Measurements from ENCODE around the gene DCDC2.
"Not testable (repeated sequence)": the region's sequence is repeated elsewhere in the genome, so short reads cannot be mapped to it uniquely, and the experiment has no call there.

The DCDC2 gene

GRCh38 chr6:24207413-24207812 lies 150.4 kb downstream of the DCDC2 start:
- DNase-seq: no peak

DNA sequence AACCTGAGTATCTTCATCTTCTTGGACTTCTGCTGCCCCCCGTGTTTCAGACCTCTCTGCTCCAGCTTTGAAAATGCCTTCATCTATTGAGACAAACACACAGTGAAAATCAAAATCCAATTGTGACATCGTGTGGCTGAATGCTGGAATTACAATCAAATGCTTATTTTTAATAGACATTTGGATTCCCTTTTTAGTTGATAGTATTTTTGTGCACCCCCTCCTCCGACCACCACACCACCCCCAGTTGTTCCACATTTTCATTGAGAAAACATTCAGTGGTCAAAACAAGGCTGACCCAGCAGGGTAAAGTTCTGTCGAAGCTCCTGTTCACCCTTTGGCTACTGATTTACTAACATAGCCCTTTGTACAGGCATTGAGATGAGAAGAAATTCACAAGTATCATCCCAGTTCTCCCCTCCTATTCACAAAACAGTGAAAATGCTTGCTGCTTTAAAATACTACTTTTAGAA lies 152.8 kb downstream of the DCDC2 start:
- DNase-seq: no peak

- DNase-seq: not testable (repeated sequence)
These were observed 153.7 kb downstream of the DCDC2 start for GRCh38 chr6:24204113-24204512.

DNA sequence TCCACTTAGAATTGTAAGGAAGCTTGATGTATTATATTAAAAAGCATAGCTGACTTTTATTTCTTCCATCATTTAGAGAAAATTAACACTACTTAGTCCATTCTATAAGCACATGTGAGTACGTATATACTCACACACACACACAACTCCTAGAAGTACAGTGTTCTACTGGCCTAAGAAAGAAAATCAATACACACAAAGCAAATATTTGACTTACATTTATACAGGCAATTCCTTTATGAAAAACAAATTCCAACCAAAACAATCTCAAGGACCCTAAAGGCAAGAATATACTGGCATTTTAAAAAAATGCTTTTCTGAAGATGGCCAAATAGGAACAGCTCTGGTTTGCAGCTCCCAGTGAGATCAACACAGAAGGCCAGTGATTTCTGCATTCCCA lies 160.0 kb downstream of the DCDC2 start:
- DNase-seq: no peak

GRCh38 chr6:24195836-24196597 lies 161.8 kb downstream of the DCDC2 start:
- no peak for DNase-seq

DNA sequence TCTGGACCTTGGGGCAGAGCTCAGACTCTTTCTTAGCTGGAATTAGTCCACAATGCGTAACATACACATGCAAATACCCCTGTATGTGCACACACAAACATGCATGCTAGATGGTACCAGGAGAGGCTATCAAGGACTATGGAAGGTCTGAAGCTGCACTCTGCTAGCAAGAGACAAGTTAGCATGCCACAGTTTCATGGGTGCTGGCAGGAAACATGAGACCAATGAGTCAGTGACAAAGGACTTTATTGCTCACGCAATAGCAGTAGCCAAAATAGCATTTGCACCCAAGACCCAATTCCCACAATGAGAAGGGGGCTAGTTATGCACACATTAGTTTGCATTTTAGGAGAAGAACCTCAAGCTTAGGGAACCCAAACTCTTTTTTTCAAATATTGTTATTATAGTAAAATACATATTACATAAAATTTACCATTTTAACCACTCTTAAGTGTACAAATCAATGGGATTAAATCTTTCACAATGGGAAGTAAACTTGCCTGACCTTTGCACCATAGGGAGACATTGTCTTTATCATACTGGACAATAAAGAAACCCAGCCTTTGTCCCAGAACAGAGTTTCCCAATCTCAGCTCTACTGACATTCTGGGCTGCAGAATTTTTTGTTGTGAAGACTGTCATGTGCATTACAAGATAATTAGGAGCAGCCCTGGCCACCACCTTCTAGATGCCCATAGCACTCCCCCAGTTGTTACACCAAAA lies 162.7 kb downstream of the DCDC2 start:
- no peak for DNase-seq

- no peak for DNase-seq
These were observed 164.5 kb downstream of the DCDC2 start for GRCh38 chr6:24193364-24193763.

DNA sequence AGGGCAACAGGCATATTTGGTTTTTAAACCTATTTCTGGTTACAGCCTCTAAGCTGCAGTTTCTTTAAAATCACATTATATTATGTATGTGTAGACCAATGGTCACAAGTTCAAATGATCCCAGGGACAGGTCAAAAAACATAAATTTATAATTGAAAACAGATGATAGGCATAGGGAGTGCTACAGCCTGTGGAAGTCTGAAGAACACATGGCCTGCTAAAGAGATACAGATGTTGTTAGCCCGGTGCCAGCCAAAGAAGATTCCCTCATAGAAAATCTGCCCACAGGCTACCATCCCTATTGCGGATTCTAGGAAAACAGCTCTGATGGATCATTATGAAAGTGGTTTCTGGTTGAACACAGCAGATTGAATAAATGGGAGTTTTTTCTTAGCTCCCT lies 166.5 kb downstream of the DCDC2 start:
- DNase-seq: no peak

- DNase-seq: no peak
These were observed 169.2 kb downstream of the DCDC2 start for GRCh38 chr6:24188578-24189080.

GRCh38 chr6:24187965-24188577 lies 169.8 kb downstream of the DCDC2 start:
- no peak for DNase-seq

DNA sequence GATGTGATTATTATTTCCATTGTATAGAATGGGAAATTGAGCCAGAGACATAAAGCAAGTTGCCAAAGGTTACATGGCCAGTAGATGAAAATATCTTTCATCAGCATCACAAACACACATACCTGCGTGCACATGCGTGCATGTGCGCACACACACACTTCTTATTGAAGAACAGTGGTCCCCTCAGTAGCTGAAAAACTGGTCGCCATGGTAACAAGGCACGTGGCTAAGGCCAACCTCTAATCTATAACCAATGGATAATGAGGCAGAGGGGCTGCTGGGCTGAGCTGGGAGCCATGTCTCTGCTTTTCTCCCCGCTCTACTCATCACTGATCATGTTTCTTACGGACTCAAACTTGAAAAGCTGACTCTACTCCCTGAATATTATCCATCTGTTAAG lies 171.5 kb downstream of the DCDC2 start:
- no peak for DNase-seq

- DNase-seq: no peak
These were observed 174.3 kb downstream of the DCDC2 start for GRCh38 chr6:24183584-24183983.

- DNase-seq: no peak
These were observed 200.0 kb downstream of the DCDC2 start for GRCh38 chr6:24157886-24158285.

- DNase-seq: no peak
These were observed 203.7 kb downstream of the DCDC2 start for GRCh38 chr6:24154121-24154520.

- DNase-seq: no peak
These were observed 205.8 kb downstream of the DCDC2 start for GRCh38 chr6:24152014-24152413.

DNA sequence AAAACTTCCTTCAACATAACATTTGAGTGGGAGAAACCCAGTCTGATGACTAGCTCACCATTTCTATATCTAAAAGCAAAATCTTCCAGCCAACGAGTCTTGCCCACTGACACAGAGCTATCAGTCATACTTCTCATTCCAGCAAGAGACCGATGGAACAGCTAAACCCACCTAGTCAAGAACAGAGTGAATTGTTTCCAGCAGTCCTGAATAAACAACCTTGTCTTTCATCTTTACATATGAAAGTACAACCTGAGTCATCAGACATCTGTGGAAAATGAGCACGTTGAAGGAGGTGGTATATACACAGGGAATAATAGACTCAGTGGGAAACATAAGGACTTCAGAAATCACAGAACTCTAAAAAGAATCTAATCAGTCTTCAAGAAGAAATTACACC lies 208.0 kb downstream of the DCDC2 start:
- no peak for DNase-seq

DNA sequence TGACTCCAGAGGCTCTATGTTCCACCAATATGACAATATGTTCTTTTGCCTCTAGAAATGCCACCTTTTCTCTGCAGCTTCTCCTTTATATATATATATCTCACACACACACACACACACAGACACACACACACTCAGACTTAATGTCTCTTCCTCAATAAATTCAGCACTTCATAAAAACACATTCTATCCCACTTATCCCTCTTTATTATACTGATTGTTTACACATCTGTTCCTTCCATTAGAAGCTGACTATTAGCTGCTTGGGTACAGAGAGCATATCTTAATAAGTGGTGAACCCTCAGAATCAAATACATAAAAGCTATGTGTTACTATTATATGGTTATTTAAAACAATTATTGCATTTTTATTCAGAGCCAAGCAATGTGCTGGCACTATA lies 208.6 kb downstream of the DCDC2 start:
- no peak for DNase-seq

- DNase-seq: no peak
These were observed 209.2 kb downstream of the DCDC2 start for GRCh38 chr6:24148684-24149083.

- DNase-seq: no peak
These were observed 209.7 kb downstream of the DCDC2 start for GRCh38 chr6:24148154-24148570.

GRCh38 chr6:24147511-24148153 lies 210.2 kb downstream of the DCDC2 start:
- DNase-seq: no peak

GRCh38 chr6:24146871-24147270 lies 211.0 kb downstream of the DCDC2 start:
- no peak for DNase-seq

DNA sequence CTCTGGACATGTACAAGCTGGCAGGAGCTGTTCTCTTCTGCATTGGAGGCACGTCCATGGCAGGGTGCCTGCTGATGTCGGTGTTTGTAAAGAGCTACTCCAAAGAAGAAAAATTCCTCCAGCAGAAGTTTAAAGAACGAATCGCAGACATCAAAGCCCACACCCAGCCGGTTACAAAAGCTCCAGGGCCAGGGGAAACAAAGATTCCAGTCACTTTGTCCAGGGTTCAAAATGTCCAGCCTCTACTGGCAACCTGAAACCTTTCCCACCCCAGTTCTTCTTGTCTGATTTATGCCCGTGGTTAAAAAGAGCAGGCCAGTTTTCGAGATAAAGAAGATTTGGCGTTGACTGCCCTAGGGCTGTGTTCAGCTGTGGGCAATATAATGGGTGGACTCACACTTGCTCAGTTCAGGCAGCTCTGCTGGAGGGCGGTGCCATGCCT lies 212.1 kb downstream of the DCDC2 start:
- no peak for DNase-seq

- not testable (repeated sequence) for DNase-seq
These were observed 215.1 kb downstream of the DCDC2 start for GRCh38 chr6:24142733-24143132.

All from activated effector memory CD4-positive, alpha-beta T cell treated with Interleukin-2 at 50 U/mL for 16 hours (primary cell).